Gastroesophageal sphincter (tissue), 4 donors: ENCODE data around the gene MCM3AP. TPM values are rescaled to one million over a fixed set of nuclear protein-coding genes. Genes with fewer than 3 reads are reported as not detected.
"Not testable (repeated sequence)": the region's sequence is repeated elsewhere in the genome, so short reads cannot be mapped to it uniquely, and the experiment has no call there.

Source experiments
- ATAC-seq: fragments of 150-250 bp; one replicate; pipeline ENCODE4 v1.9.1; 2016; ENCODE audit warnings: mild to moderate bottlenecking, moderate library complexity
- H3K27ac ChIP-seq, 4 donors: fragments of 200-600 bp; sonication (generic) in 3 of 4; 1 replicate in 3 of 4; 2 replicates in 1 of 4; pipeline ENCODE4 v1.5.1; 2016 to 2019
- H3K27me3 ChIP-seq: fragments of 200-600 bp; sonication (generic); one replicate; pipeline ENCODE4 v1.5.1; 2019
- H3K36me3 ChIP-seq, 2 donors: fragments of 200-600 bp; sonication (generic); one replicate each; pipeline ENCODE4 v1.5.1; 2019; ENCODE audit warnings: control low read depth in 1 of 2
- H3K4me1 ChIP-seq, 3 donors: fragments of 200-600 bp; sonication (generic); 1 replicate in 2 of 3; 2 replicates in 1 of 3; pipeline ENCODE4 v1.5.1; 2016 to 2019; ENCODE audit warnings: control low read depth in 2 of 3
- H3K4me3 ChIP-seq, 2 donors: fragments of 200-600 bp; sonication (generic); one replicate each; pipeline ENCODE4 v1.5.1; 2019; ENCODE audit warnings: mild to moderate bottlenecking in 1 of 2, moderate library complexity in 1 of 2
- H3K9me3 ChIP-seq, 3 donors: fragments of 200-600 bp; sonication (generic); one replicate each; pipeline ENCODE4 v1.5.1; 2017 to 2019; ENCODE audit warnings: control low read depth in 2 of 3
- CTCF ChIP-seq, 4 experiments: fragments of 200-600 bp in 2 of 4; fragments of 450-650 bp in 2 of 4; sonication (generic) in 1 of 4; IDR thresholded peaks; one replicate each; pipeline ENCODE4 v1.5.1; 2017 to 2019; ENCODE audit warnings: antibody characterized with exemption in 4 of 4, mild to moderate bottlenecking in 2 of 4, moderate library complexity in 2 of 4
- EP300 ChIP-seq: sonication (generic); formaldehyde crosslinking; IDR thresholded peaks from one replicate; pipeline ENCODE4 v1.6.1; 2017; ENCODE audit warnings: antibody characterized with exemption, mild to moderate bottlenecking
- POLR2A ChIP-seq, 2 donors: fragments of 450-650 bp; IDR thresholded peaks; one replicate each; pipeline ENCODE4 v1.6.1; 2017; ENCODE audit warnings: antibody characterized with exemption in 2 of 2, mild to moderate bottlenecking in 2 of 2, moderate library complexity in 1 of 2
- POLR2AphosphoS5 ChIP-seq: sonication (generic); formaldehyde crosslinking; IDR thresholded peaks from one replicate; pipeline ENCODE4 v1.6.1; 2017; ENCODE audit warnings: antibody characterized with exemption
- WGBS, 2 donors: methylation state at CpG; one replicate each; pipeline ENCODE4 v1.1.5; 2018; ENCODE audit warnings: low coverage in 1 of 2; 5-methylcytosine and 5-hydroxymethylcytosine counted together
- total RNA-seq, 4 donors: library from RNA; depleted of rRNA; stranded (reverse); fragments of >200 nt; gene quantifications; one replicate each; pipeline ENCODE4 v1.1.0, GENCODE V29; 2016

MCM3AP gene
- total RNA-seq, 4 donors from 2014 or later: 61.6 to 95.4 (median 71.7) TPM

DNA sequence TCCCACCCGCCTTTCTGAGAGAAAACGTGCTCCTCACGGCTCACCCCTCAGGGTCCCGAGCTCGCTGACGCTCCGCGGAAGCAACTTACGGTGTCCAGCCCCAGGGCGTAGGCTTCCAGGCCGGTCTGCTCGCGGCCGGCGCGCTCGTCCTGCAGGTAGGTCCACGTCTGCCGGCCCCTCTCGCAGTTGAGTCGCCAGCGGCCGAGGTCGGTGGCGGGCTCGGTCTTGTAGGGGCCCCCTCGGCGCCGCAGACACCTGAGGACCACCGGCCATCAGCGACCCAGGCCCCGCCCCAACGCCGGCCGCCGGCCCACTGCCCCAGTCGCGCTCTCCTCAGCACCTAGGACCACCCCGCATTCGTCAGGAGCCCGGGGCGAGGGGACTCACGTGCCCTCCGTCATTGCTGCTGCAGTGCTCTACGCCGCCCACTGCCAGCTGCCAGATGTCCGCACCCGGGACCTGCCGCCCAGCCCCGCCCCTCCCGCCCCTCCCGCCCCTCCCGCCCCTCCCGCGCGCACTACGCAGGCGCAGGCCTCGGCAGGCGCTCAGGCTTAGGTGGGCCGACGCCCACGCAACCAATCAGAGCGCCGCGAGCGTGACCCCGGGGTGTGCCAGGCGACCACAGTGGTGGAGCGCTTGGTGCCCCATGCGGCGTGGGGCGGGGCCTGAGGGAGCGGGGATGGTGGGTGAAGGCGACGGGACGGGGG is 56.9 kb downstream of the MCM3AP start, which contains the start of gene LSS:
LSS (minus strand) TSS at position 430 of the 707 bp plus-strand sequence; CDS start at position 401, 29 bp downstream.
- H3K9me3 ChIP-seq: no peaks in the 10 kb centered on the region
- ATAC-seq: peak; percentile 98
- peaks cover 0 to 8% of the 10 kb centered on the region in 2 donors for H3K36me3 ChIP-seq
- peak within 1 kb of the TSS; percentile 75 to 94 (median 90) for H3K27ac ChIP-seq
- no peaks in the 10 kb centered on the region for H3K27me3 ChIP-seq
- peaks cover 0 to 51% (median 7%) of the 10 kb centered on the region in 3 donors for H3K4me1 ChIP-seq
- WGBS, 2 donors: 0% methylated on average over 1 of the region's 77 CpGs; no CpG with 5 or more reads in 1 of the 2 donors
- peak within 1 kb of the TSS; percentile 91 to 94 for H3K4me3 ChIP-seq
- TF ChIP-seq POLR2AphosphoS5: peak; percentile 72
- TF ChIP-seq CTCF (IDR thresholded peaks at IDR 0.05): no peak
- TF ChIP-seq EP300: no peak
- peak; percentile 57 to 64 for TF ChIP-seq POLR2A (IDR thresholded peaks at IDR 0.05)

DNA sequence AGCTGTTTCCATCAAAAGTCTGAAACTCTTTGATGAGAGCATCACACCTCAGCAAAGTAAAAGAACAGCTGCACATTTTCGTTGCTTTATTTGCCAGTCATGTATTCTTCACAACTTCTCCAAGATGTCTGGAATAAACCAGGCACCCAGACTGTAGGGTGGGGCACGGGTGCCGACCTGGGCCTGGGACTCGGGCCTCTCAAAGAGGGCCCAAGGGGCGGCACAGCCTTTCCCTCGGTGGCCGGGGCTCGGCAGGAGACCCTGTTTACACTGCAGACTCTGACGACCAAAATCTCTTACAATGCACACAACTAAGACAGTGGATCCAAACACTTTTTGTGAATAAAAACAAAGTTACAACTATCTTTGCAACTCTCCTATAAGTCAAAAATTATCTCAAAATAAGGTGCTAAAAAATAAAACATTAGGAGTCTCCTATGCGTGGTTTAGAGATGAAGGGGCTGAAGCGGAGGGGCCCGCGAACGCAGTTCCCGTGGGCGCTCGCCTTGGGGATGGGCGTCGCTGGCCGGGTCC is 57.5 kb downstream of the MCM3AP start:
- peak overlapping the region; percentile 91 to 94 for H3K4me3 ChIP-seq
- no peak for ATAC-seq
- H3K4me1 ChIP-seq: peaks cover 0 to 51% (median 7%) of the 10 kb centered on the region in 3 donors
- H3K36me3 ChIP-seq: peaks cover 0 to 7% of the 10 kb centered on the region in 2 donors
- TF ChIP-seq POLR2AphosphoS5 (no peak), EP300 (no peak), POLR2A (IDR thresholded peaks at IDR 0.05) (no peak), CTCF (IDR thresholded peaks at IDR 0.05) (no peak)
- H3K27me3 ChIP-seq: no peaks in the 10 kb centered on the region
- 2 to 5% methylated on average over 10 to 19 of the region's 20 CpGs for WGBS, 2 donors
- no peaks in the 10 kb centered on the region for H3K9me3 ChIP-seq
- peak overlapping the region; percentile 75 to 94 (median 90) for H3K27ac ChIP-seq

DNA sequence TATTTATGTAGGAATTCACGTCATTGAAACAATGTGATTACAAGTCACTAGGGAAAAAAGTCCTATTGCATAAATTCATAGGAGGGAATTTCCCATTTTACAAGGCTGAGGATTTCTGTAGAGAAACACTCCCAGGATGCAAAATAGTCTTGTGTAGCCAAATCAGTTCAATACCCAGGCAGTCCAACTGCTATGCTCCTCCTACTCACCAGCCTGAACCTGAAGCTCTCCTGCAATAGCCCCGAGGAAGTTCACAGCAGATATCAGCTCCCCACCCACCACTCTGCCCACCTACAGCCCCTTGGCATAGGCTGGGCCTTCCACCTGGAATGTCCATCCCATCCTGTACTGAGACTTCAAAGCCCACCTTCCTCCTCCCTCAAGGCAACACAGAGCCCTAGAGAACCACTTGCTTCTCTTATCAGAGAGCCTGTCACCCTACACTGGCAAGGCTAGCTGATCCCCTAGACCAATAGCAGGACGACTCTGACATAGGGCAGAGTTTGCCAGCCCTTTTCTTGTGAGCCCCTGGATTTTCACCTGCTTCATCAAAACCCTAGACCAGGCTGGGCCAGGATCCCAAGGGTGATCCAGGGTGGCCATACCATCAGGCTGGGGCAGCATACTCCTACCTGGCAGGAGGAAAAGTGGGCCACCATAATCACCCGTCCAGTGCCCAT is 58.4 kb downstream of the MCM3AP start:
- ATAC-seq: no peak
- Histone ChIP-seq H3K27me3 (no peaks in the 10 kb centered on the region), H3K27ac (peak overlapping the region; percentile 75 to 94 (median 90)), H3K36me3 (peaks cover 0 to 13% of the 10 kb centered on the region in 2 donors), H3K9me3 (no peaks in the 10 kb centered on the region), H3K4me3 (peak overlapping the region; percentile 91 to 94), H3K4me1 (peaks cover 0 to 51% (median 7%) of the 10 kb centered on the region in 3 donors)
- 18 to 43% methylated on average over 2 to 3 of the region's 4 CpGs for WGBS, 2 donors
- TF ChIP-seq POLR2A (IDR thresholded peaks at IDR 0.05): no peak
- no peak for TF ChIP-seq EP300
- TF ChIP-seq POLR2AphosphoS5: no peak
- TF ChIP-seq CTCF (IDR thresholded peaks at IDR 0.05): no peak

GRCh38 chr21:46226146-46226545 is 59.3 kb downstream of the MCM3AP start:
- 83% methylated on average over 1 of the region's 1 CpG; no CpG with 5 or more reads in 1 of the 2 donors for WGBS, 2 donors
- no peaks in the 10 kb centered on the region for H3K27me3 ChIP-seq
- H3K9me3 ChIP-seq: no peaks in the 10 kb centered on the region
- H3K4me1 ChIP-seq: peaks cover 0 to 51% (median 7%) of the 10 kb centered on the region in 3 donors
- no peak for ATAC-seq
- H3K36me3 ChIP-seq: peaks cover 0 to 22% of the 10 kb centered on the region in 2 donors
- H3K27ac ChIP-seq: peak overlapping the region in 3 of 4 donors; percentile 56 to 94 (median 89)
- TF ChIP-seq POLR2AphosphoS5: no peak
- TF ChIP-seq POLR2A (IDR thresholded peaks at IDR 0.05): no peak
- TF ChIP-seq EP300: no peak
- no peak for TF ChIP-seq CTCF (IDR thresholded peaks at IDR 0.05)
- no peak overlapping the region for H3K4me3 ChIP-seq

GRCh38 chr21:46223661-46224060 is 61.8 kb downstream of the MCM3AP start:
- H3K4me1 ChIP-seq: peaks cover 0 to 41% (median 7%) of the 10 kb centered on the region in 3 donors
- WGBS, 2 donors: 84 to 94% methylated on average over 6 to 9 of the region's 18 CpGs
- not testable (repeated sequence) for ATAC-seq, H3K9me3 ChIP-seq, H3K27me3 ChIP-seq, H3K4me3 ChIP-seq, H3K27ac ChIP-seq
- peaks cover 0 to 47% of the 10 kb centered on the region in 2 donors for H3K36me3 ChIP-seq
